C4-2B (cell line): ENCODE data around the gene SLC17A5.

Experiments used
- CTCF ChIP-seq: fragments of 450-650 bp; conservative IDR thresholded peaks from 2 replicates; pipeline ENCODE4 v1.5.1; 2017; ENCODE audit warnings: mild to moderate bottlenecking
- ZFX ChIP-seq: fragments of 450-650 bp; IDR thresholded peaks from 2 replicates; pipeline ENCODE4 v1.6.1; 2017

- TF ChIP-seq CTCF (no peak), ZFX (no peak)
Measured at GRCh38 chr6:73642530-73642929, 11.3 kb downstream of the SLC17A5 start.
